SK-N-SH (cell line): ENCODE results near the gene SSTR5. TPM values are rescaled to one million over a fixed set of nuclear protein-coding genes. Genes with fewer than 3 reads are reported as not detected.

Source experiments
- CTCF ChIA-PET: fragments of 300-600, 350-600 bp; formaldehyde crosslinking; extraction: SDS; loops from one replicate; lab custom pipeline; 2021; lab: Yijun Ruan, JAX
- POLR2A ChIA-PET: fragments of 350-600 bp; sonication (Branson Sonifier 250); formaldehyde crosslinking; extraction: SDS; loops from one replicate; lab custom pipeline; 2020; ENCODE audit warnings: antibody characterized with exemption, inconsistent platforms; lab: Yijun Ruan, JAX
- DNase-seq: peaks from one replicate; pipeline ENCODE4 v3.0.0; 2012
- H2AFZ ChIP-seq: fragments of 200-600 bp; sonication (generic); 2 replicates; pipeline ENCODE4 v1.8.1; 2016; ENCODE audit warnings: antibody characterized with exemption, mild to moderate bottlenecking, low read depth
- H3F3A ChIP-seq: fragments of 200-600 bp; sonication (generic); replicated peaks from 2 replicates; pipeline ENCODE3; 2016; ENCODE audit warnings: antibody characterized with exemption, mild to moderate bottlenecking; ENCODE audit not compliant: insufficient read depth
- H3K27ac ChIP-seq, 2 experiments: fragments of 200-500 bp in 1 of 2; fragments of 200-600 bp in 1 of 2; sonication (Bioruptor generic) in 1 of 2; sonication (generic), shearing (Covaris generic) in 1 of 2; 2 replicates each; pipeline versions ENCODE4 v1.5.1 to v1.6.1; 2014 to 2016; ENCODE audit warnings: low read depth in 2 of 2, inconsistent platforms in 1 of 2, low read length in 1 of 2, mild to moderate bottlenecking in 1 of 2, mixed read lengths in 1 of 2
- H3K27me3 ChIP-seq: fragments of 200-600 bp; sonication (generic), shearing (Covaris generic); 2 replicates; pipeline ENCODE4 v1.6.1; 2016; ENCODE audit warnings: mixed run types; ENCODE audit not compliant: insufficient read depth
- H3K36me3 ChIP-seq, 2 experiments: fragments of 200-500 bp in 1 of 2; fragments of 200-600 bp in 1 of 2; sonication (Bioruptor generic) in 1 of 2; sonication (generic) in 1 of 2; replicated peaks in 1 of 2; 2 replicates each; pipeline versions ENCODE3 to v1.5.1; 2014 to 2016; ENCODE audit warnings: low read length in 1 of 2, mild to moderate bottlenecking in 1 of 2; ENCODE audit not compliant: insufficient read depth in 2 of 2, control insufficient read depth in 1 of 2
- H3K4me1 ChIP-seq, 2 experiments: fragments of 200-500 bp in 1 of 2; fragments of 200-600 bp in 1 of 2; sonication (Bioruptor generic) in 1 of 2; sonication (generic), shearing (Covaris generic) in 1 of 2; 2 replicates each; pipeline versions ENCODE4 v1.5.1 to v1.6.1; 2014 to 2016; ENCODE audit warnings: low read depth in 1 of 2, low read length in 1 of 2, mixed run types in 1 of 2; ENCODE audit not compliant: insufficient read depth in 2 of 2, control insufficient read depth in 1 of 2
- H3K4me2 ChIP-seq: fragments of 200-600 bp; sonication (generic), shearing (Covaris generic); 2 replicates; pipeline ENCODE4 v1.6.1; 2017; ENCODE audit warnings: mixed run types
- H3K4me3 ChIP-seq, 2 experiments: fragments of 200-500 bp in 1 of 2; fragments of 200-600 bp in 1 of 2; sonication (Bioruptor generic) in 1 of 2; sonication (generic), shearing (Covaris generic) in 1 of 2; 2 replicates each; pipeline versions ENCODE4 v1.5.1 to v1.8.1; 2014 to 2016; ENCODE audit warnings: low read depth in 2 of 2, inconsistent platforms in 1 of 2, low read length in 1 of 2, mild to moderate bottlenecking in 1 of 2, mixed read lengths in 1 of 2, moderate library complexity in 1 of 2
- H3K79me2 ChIP-seq: fragments of 200-600 bp; sonication (generic); 2 replicates; pipeline ENCODE4 v1.8.1; 2017; ENCODE audit warnings: mild to moderate bottlenecking; ENCODE audit not compliant: insufficient read depth
- H3K9ac ChIP-seq: fragments of 200-600 bp; sonication (generic); 2 replicates; pipeline ENCODE4 v1.6.1; 2017; ENCODE audit warnings: mixed run types
- H3K9me2 ChIP-seq: fragments of 200-600 bp; sonication (generic); 2 replicates; pipeline ENCODE4 v1.6.1; 2017; ENCODE audit warnings: mixed run types
- H3K9me3 ChIP-seq: fragments of 200-600 bp; sonication (generic); 2 replicates; pipeline ENCODE4 v1.6.1; 2017; ENCODE audit warnings: mixed run types, mild to moderate bottlenecking, moderate library complexity
- H4K20me1 ChIP-seq: fragments of 200-600 bp; sonication (generic); 2 replicates; pipeline ENCODE4 v1.6.1; 2017; ENCODE audit warnings: mild to moderate bottlenecking, mixed run types; ENCODE audit not compliant: insufficient read depth
- EP300 ChIP-seq, 2 experiments: IDR thresholded peaks; 2 replicates each; pipeline versions ENCODE4 v1.4.0 to v1.6.1; 2012; ENCODE audit warnings: borderline replicate concordance in 1 of 2, low read depth in 1 of 2, low read length in 1 of 2
- FOSL2 ChIP-seq: IDR thresholded peaks from 2 replicates; pipeline ENCODE4 v1.4.0; 2012; ENCODE audit warnings: low read depth, mild to moderate bottlenecking, moderate library complexity, borderline replicate concordance
- FOXJ3 ChIP-seq: sonication (generic); formaldehyde crosslinking; IDR thresholded peaks from 2 replicates; pipeline ENCODE4 v1.5.1; 2020; ENCODE audit warnings: mild to moderate bottlenecking, missing genetic modification reagents
- GATA2 ChIP-seq: sonication (generic); formaldehyde crosslinking; IDR thresholded peaks from 2 replicates; pipeline ENCODE4 v1.5.0; 2020; ENCODE audit warnings: mild to moderate bottlenecking, missing genetic modification reagents
- JUND ChIP-seq: IDR thresholded peaks from 2 replicates; pipeline ENCODE4 v1.4.0; 2012
- MXI1 ChIP-seq: IDR thresholded peaks from 2 replicates; pipeline ENCODE4 v1.6.1; 2012; ENCODE audit warnings: mild to moderate bottlenecking, low read depth, low read length, improper control_type of control experiment
- NFIC ChIP-seq: IDR thresholded peaks from 2 replicates; pipeline ENCODE4 v1.4.0; 2012; ENCODE audit warnings: borderline replicate concordance
- NRF1 ChIP-seq: IDR thresholded peaks from 2 replicates; pipeline ENCODE4 v1.6.1; 2012; ENCODE audit warnings: low read depth, mild to moderate bottlenecking, low read length
- RAD21 ChIP-seq: IDR thresholded peaks from 2 replicates; pipeline ENCODE4 v1.6.1; 2012; ENCODE audit warnings: mild to moderate bottlenecking, low read length
- RFX5 ChIP-seq: IDR thresholded peaks from 2 replicates; pipeline ENCODE4 v1.6.1; 2012; ENCODE audit warnings: mild to moderate bottlenecking, improper control_type of control experiment, low read length
- SIN3A ChIP-seq: IDR thresholded peaks from 2 replicates; pipeline ENCODE4 v1.6.1; 2012; ENCODE audit warnings: low read depth, mild to moderate bottlenecking, low read length, moderate library complexity, borderline replicate concordance
- SMC3 ChIP-seq: IDR thresholded peaks from 2 replicates; pipeline ENCODE4 v1.6.1; 2012; ENCODE audit warnings: low read depth, low read length, improper control_type of control experiment
- TAF1 ChIP-seq: IDR thresholded peaks from 2 replicates; pipeline ENCODE4 v1.6.1; 2012; ENCODE audit warnings: low read depth, mild to moderate bottlenecking, low read length, moderate library complexity, borderline replicate concordance
- TEAD4 ChIP-seq: IDR thresholded peaks from 2 replicates; pipeline ENCODE4 v1.4.0; 2012; ENCODE audit warnings: mild to moderate bottlenecking, borderline replicate concordance; ENCODE audit not compliant: insufficient read depth
- WGBS: methylation state at CpG from one replicate; pipeline ENCODE4 v1.1.6; 2017; ENCODE audit warnings: low lambda C conversion rate; 5-methylcytosine and 5-hydroxymethylcytosine counted together
- polyA plus RNA-seq, 3 experiments: library from polyadenylated mRNA; depleted of rRNA; stranded (reverse); fragments of >200 nt; gene quantifications; 2 replicates each; pipeline ENCODE4 v1.2.3, GENCODE V29; 2012
- TF ChIP-seq, protein P1 (sequence below): fragments of 150-350 bp; IDR thresholded peaks from 2 replicates; pipeline ENCODE4 v1.6.1; 2017; ENCODE audit warnings: antibody characterized with exemption, low read length, low read depth, borderline replicate concordance
- TF ChIP-seq, protein P2 (sequence below): fragments of 150-350 bp; IDR thresholded peaks from 2 replicates; pipeline ENCODE4 v1.6.1; 2016; ENCODE audit warnings: mild to moderate bottlenecking, low read depth, low read length
- TF ChIP-seq, protein P3 (sequence below): fragments of 200-600 bp; sonication (generic); IDR thresholded peaks from 2 replicates; pipeline ENCODE4 v1.6.1; 2017; ENCODE audit warnings: antibody characterized with exemption, mild to moderate bottlenecking, moderate library complexity

Gene SSTR5
- polyA plus RNA-seq, 1 of the 3 experiments (the other 2 are of a cell fraction), result not detected

DNA sequence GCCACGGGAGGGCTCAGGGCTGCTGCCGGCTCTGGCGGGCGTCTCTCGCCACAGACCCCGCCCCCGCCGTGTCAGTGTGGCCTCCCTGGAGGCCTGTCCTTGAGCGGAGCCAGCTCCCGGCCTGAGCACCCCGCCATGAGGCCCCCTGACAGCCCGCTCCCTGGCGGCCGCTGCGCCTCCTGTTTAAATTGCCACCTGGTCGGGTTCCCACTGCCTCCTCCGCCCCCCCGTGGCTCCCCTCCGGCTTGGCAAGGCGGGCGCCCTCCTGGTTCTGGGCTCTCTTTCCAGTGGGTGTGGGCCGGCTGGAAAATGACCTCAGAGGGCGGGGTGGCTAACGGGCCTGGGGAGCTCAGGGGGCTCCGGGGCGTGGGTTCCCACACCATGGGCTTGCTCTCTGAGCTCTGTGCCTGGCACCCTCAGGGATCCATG is 42.1 kb upstream of the SSTR5 start:
- H2AFZ ChIP-seq, result no peak overlapping the region
- CTCF ChIA-PET, result interaction anchor here (0.6 to 1.0 kb wide), 2 partner anchors 25 to 211 kb away, joined by 3 read pairs; no protein-coding TSS in a partner anchor
- no peak for TF ChIP-seq FOSL2
- no peak for TF ChIP-seq MXI1
- TF ChIP-seq, protein P1, sequence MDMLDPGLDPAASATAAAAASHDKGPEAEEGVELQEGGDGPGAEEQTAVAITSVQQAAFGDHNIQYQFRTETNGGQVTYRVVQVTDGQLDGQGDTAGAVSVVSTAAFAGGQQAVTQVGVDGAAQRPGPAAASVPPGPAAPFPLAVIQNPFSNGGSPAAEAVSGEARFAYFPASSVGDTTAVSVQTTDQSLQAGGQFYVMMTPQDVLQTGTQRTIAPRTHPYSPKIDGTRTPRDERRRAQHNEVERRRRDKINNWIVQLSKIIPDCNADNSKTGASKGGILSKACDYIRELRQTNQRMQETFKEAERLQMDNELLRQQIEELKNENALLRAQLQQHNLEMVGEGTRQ, result no peak
- no peak for TF ChIP-seq NRF1
- no peak for TF ChIP-seq FOXJ3 (CRISPR knock-in tag)
- TF ChIP-seq SMC3, result no peak
- TF ChIP-seq GATA2 (CRISPR knock-in tag), result no peak
- no peak for TF ChIP-seq JUND
- TF ChIP-seq, protein P2, sequence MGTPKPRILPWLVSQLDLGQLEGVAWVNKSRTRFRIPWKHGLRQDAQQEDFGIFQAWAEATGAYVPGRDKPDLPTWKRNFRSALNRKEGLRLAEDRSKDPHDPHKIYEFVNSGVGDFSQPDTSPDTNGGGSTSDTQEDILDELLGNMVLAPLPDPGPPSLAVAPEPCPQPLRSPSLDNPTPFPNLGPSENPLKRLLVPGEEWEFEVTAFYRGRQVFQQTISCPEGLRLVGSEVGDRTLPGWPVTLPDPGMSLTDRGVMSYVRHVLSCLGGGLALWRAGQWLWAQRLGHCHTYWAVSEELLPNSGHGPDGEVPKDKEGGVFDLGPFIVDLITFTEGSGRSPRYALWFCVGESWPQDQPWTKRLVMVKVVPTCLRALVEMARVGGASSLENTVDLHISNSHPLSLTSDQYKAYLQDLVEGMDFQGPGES, result no peak
- no peak for TF ChIP-seq NFIC
- no peak for TF ChIP-seq TEAD4
- TF ChIP-seq SIN3A, result no peak
- TF ChIP-seq TAF1, result no peak
- TF ChIP-seq, protein P3, sequence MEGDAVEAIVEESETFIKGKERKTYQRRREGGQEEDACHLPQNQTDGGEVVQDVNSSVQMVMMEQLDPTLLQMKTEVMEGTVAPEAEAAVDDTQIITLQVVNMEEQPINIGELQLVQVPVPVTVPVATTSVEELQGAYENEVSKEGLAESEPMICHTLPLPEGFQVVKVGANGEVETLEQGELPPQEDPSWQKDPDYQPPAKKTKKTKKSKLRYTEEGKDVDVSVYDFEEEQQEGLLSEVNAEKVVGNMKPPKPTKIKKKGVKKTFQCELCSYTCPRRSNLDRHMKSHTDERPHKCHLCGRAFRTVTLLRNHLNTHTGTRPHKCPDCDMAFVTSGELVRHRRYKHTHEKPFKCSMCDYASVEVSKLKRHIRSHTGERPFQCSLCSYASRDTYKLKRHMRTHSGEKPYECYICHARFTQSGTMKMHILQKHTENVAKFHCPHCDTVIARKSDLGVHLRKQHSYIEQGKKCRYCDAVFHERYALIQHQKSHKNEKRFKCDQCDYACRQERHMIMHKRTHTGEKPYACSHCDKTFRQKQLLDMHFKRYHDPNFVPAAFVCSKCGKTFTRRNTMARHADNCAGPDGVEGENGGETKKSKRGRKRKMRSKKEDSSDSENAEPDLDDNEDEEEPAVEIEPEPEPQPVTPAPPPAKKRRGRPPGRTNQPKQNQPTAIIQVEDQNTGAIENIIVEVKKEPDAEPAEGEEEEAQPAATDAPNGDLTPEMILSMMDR, result no peak
- no peak for TF ChIP-seq RFX5
- no peak for TF ChIP-seq EP300 (IDR thresholded peaks at IDR 0.05; ENCODE audit: borderline replicate concordance in 1 of 2, low read depth in 1 of 2, low read length in 1 of 2)
- no peak for TF ChIP-seq RAD21
- no peak overlapping the region for H3K4me3 ChIP-seq
- H3K9me3 ChIP-seq, result no peaks in the 10 kb centered on the region
- H3K79me2 ChIP-seq, result no peaks in the 10 kb centered on the region
- no peak for DNase-seq
- H3K27me3 ChIP-seq, result peaks cover 67% of the 10 kb centered on the region
- H3K9me2 ChIP-seq, result no peaks in the 10 kb centered on the region
- H4K20me1 ChIP-seq, result no peaks in the 10 kb centered on the region
- no peaks in the 10 kb centered on the region for H3K36me3 ChIP-seq
- no peak overlapping the region for H3K9ac ChIP-seq
- WGBS, result 11% methylated on average over 9 of the region's 26 CpGs
- no peak overlapping the region for H3K4me2 ChIP-seq
- POLR2A ChIA-PET, result no interaction called here
- H3K27ac ChIP-seq, result no peak overlapping the region
- H3K4me1 ChIP-seq, result no peaks in the 10 kb centered on the region
- H3F3A ChIP-seq, result no peaks in the 10 kb centered on the region
